Keratinocyte (primary cell): ENCODE measurements around the gene NRP1. TPM values are rescaled to one million over a fixed set of nuclear protein-coding genes. Genes with fewer than 3 reads are reported as not detected.

Experiments
- DNase-seq: peaks from one replicate; pipeline ENCODE4 v3.0.0-alpha.2; 2011; ENCODE audit warnings: low read depth, missing footprints, low spot score
- FAIRE-seq: peaks from 2 replicates; lab custom pipeline; 2011; peaks lifted over from hg19 to GRCh38; lab: Jason Lieb, UNC
- H2AFZ ChIP-seq: 2 replicates; pipeline ENCODE4 v1.6.0; 2012; ENCODE audit warnings: low read length, control low read depth, inconsistent platforms; ENCODE audit not compliant: control insufficient read depth
- H3K27ac ChIP-seq: 2 replicates; pipeline ENCODE4 v1.5.1; 2011; ENCODE audit warnings: low read length; ENCODE audit not compliant: control insufficient read depth, insufficient read depth
- H3K27me3 ChIP-seq: 3 replicates; pipeline ENCODE4 v1.6.0; 2011; ENCODE audit warnings: low read length; ENCODE audit not compliant: control insufficient read depth, insufficient read depth; ENCODE audit errors: extremely low read depth
- H3K36me3 ChIP-seq, 2 experiments: 2 replicates in 1 of 2; 3 replicates in 1 of 2; pipeline ENCODE4 v1.5.1; 2011; ENCODE audit warnings: low read length in 2 of 2, mild to moderate bottlenecking in 1 of 2; ENCODE audit not compliant: control insufficient read depth in 2 of 2, insufficient read depth in 2 of 2; ENCODE audit errors: extremely low read depth in 1 of 2
- H3K4me1 ChIP-seq: 3 replicates; pipeline ENCODE4 v1.5.1; 2011; ENCODE audit warnings: low read length; ENCODE audit not compliant: control insufficient read depth, insufficient read depth; ENCODE audit errors: extremely low read depth
- H3K4me2 ChIP-seq: 3 replicates; pipeline ENCODE4 v1.6.0; 2011; ENCODE audit warnings: low read depth, low read length; ENCODE audit not compliant: control insufficient read depth, insufficient read depth; ENCODE audit errors: extremely low read depth
- H3K4me3 ChIP-seq, 3 experiments: fragments of 200-600 bp in 1 of 3; sonication (generic) in 1 of 3; 2 replicates in 2 of 3; 3 replicates in 1 of 3; pipeline ENCODE4 v1.5.1; 2011 to 2016; ENCODE audit warnings: low read length in 3 of 3, mild to moderate bottlenecking in 3 of 3, control low read depth in 2 of 3, inconsistent platforms in 1 of 3, low read depth in 1 of 3, mixed read lengths in 1 of 3, mixed run types in 1 of 3, moderate library complexity in 1 of 3; ENCODE audit not compliant: control insufficient read depth in 2 of 3, insufficient read depth in 2 of 3; ENCODE audit errors: extremely low read depth in 1 of 3
- H3K79me2 ChIP-seq: 2 replicates; pipeline ENCODE4 v1.6.0; 2012; ENCODE audit warnings: low read length; ENCODE audit not compliant: control insufficient read depth, insufficient read depth
- H3K9ac ChIP-seq: 3 replicates; pipeline ENCODE4 v1.6.0; 2011; ENCODE audit warnings: low read length; ENCODE audit not compliant: control insufficient read depth, insufficient read depth; ENCODE audit errors: extremely low read depth
- H3K9me1 ChIP-seq: 3 replicates; pipeline ENCODE4 v1.6.0; 2011; ENCODE audit warnings: low read length; ENCODE audit not compliant: control insufficient read depth, insufficient read depth; ENCODE audit errors: extremely low read depth
- H3K9me3 ChIP-seq: 2 replicates; pipeline ENCODE4 v1.5.1; 2012; ENCODE audit warnings: low read depth, low read length; ENCODE audit not compliant: control insufficient read depth
- H4K20me1 ChIP-seq: 3 replicates; pipeline ENCODE4 v1.6.0; 2011; ENCODE audit warnings: low read length; ENCODE audit not compliant: control insufficient read depth, insufficient read depth; ENCODE audit errors: extremely low read depth
- EZH2 ChIP-seq: IDR thresholded peaks from one replicate; pipeline ENCODE4 v1.6.1; 2012; ENCODE audit warnings: inconsistent platforms, mild to moderate bottlenecking, low read length, moderate library complexity
- dilution Hi-C: fragments of 300-500 bp; cut with MboI; formaldehyde crosslinking; loops from one replicate; pipeline ENCODE4 v1.7.0; 2020; ENCODE audit warnings: low sequenced_read_pairs; ENCODE audit not compliant: extremely low pct_ligation_motif_present
- polyA plus RNA-seq, 5 experiments: library from polyadenylated mRNA; depleted of rRNA in 3 of 5; stranded (reverse) in 3 of 5; stranded (forward) in 1 of 5; unstranded in 1 of 5; fragments of >200 nt; gene quantifications; 1 replicate in 1 of 5; 2 replicates in 3 of 5; 3 replicates in 1 of 5; pipeline versions ENCODE4 v1.2.1 to v1.2.3, GENCODE V29; 2011 to 2012; ENCODE audit warnings: missing spikeins in 2 of 5, low read depth in 1 of 5, low replicate concordance in 1 of 5
- TF ChIP-seq, protein P1 (sequence below), 3 experiments: IDR thresholded peaks in 1 of 3; conservative IDR thresholded peaks in 1 of 3; optimal IDR thresholded peaks in 1 of 3; 2 replicates in 2 of 3; 3 replicates in 1 of 3; pipeline versions ENCODE3 to v1.5.1; 2011; ENCODE audit warnings: low read length in 3 of 3, mild to moderate bottlenecking in 3 of 3, moderate library complexity in 2 of 3, control low read depth in 1 of 3, inconsistent platforms in 1 of 3; ENCODE audit not compliant: insufficient read depth in 2 of 3; ENCODE audit errors: extremely low read depth in 1 of 3

The NRP1 gene
- polyA plus RNA-seq, 1 donor (not counting 4 experiments of a cell fraction or from before 2014, with no cell fraction given): 36.2 TPM

DNA sequence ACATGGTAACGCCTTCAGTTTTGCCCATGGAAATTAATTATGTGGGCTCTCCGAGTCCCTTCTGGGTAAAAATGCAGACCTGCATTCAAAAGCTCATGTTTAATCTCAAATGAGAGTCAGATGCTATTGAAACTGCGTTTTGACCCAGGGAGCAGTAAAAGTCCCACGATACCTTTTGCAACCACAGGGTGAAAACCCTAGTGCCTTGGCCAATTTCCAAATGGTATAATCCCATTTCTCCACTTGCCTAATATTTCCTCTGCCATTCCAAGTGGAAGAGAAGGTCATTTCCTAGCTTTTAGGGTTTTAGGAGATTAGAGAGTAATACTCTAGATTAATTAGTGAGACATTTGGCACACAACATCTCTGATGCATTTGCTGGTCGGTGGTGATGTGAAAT lies 132.5 kb downstream of the NRP1 start:
- Histone ChIP-seq H2AFZ (no peak overlapping the region), H3K4me3 (no peak overlapping the region), H3K9me1 (no peaks in the 10 kb centered on the region), H4K20me1 (no peaks in the 10 kb centered on the region), H3K9me3 (no peaks in the 10 kb centered on the region), H3K4me2 (no peak overlapping the region), H3K36me3 (peaks cover 7 to 32% of the 10 kb centered on the region in 2 experiments), H3K9ac (no peak overlapping the region), H3K4me1 (no peaks in the 10 kb centered on the region), H3K27ac (no peak overlapping the region), H3K79me2 (no peaks in the 10 kb centered on the region), H3K27me3 (no peaks in the 10 kb centered on the region)
- DNase-seq: no peak
- dilution Hi-C loops: no loop called here
- FAIRE-seq: no peak
- TF ChIP-seq, protein P1, sequence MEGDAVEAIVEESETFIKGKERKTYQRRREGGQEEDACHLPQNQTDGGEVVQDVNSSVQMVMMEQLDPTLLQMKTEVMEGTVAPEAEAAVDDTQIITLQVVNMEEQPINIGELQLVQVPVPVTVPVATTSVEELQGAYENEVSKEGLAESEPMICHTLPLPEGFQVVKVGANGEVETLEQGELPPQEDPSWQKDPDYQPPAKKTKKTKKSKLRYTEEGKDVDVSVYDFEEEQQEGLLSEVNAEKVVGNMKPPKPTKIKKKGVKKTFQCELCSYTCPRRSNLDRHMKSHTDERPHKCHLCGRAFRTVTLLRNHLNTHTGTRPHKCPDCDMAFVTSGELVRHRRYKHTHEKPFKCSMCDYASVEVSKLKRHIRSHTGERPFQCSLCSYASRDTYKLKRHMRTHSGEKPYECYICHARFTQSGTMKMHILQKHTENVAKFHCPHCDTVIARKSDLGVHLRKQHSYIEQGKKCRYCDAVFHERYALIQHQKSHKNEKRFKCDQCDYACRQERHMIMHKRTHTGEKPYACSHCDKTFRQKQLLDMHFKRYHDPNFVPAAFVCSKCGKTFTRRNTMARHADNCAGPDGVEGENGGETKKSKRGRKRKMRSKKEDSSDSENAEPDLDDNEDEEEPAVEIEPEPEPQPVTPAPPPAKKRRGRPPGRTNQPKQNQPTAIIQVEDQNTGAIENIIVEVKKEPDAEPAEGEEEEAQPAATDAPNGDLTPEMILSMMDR (optimal IDR thresholded peaks at IDR 0.05 in 1 of 3, IDR thresholded peaks at IDR 0.05 in 1 of 3, conservative IDR thresholded peaks at IDR 0.05 in 1 of 3; ENCODE audit: extremely low read depth in 1 of 3, insufficient read depth in 2 of 3, low read length in 3 of 3): no peak
- no peak for TF ChIP-seq EZH2

DNA sequence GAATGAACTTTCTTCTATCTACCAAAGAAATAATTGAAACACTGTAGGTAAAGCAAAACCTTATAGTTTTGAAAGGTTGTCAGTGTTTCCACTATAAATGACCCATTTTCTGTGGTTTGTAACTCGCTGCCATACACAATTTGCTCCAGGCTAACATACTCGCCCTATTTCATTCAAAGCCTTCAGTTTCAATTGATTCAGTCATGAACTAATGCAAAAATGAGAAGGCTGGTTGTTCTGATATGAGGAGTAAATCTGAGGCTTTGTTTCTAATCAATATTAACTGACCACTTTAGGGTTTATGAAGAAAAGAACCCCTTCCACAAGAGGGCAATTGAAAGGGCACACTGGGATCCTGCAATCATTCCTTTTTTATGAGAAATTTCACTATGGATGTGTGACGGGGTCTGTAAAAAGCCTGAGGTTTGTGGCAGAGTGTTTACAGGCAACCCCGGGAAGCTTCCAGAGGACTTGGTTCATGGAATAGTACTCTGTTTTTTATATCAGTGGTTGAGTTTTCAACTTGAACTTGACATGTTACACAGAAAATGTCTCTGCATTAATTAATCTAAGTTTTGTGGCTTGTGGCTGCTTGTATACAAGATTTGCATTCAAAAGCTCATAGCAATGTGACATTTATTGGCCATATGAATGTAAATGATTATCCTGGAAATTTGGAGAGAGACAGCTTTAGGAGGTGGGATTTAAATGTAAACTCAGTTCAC lies 133.2 kb downstream of the NRP1 start:
- H3K27ac ChIP-seq: no peak overlapping the region
- H4K20me1 ChIP-seq: no peaks in the 10 kb centered on the region
- no peaks in the 10 kb centered on the region for H3K27me3 ChIP-seq
- H3K36me3 ChIP-seq: peaks cover 11 to 28% of the 10 kb centered on the region in 2 experiments
- no peak overlapping the region for H2AFZ ChIP-seq
- H3K9me3 ChIP-seq: no peaks in the 10 kb centered on the region
- TF ChIP-seq EZH2: no peak
- H3K4me3 ChIP-seq: no peak overlapping the region
- no peak for DNase-seq
- H3K9me1 ChIP-seq: no peaks in the 10 kb centered on the region
- dilution Hi-C loops: no loop called here
- no peak overlapping the region for H3K9ac ChIP-seq
- H3K79me2 ChIP-seq: no peaks in the 10 kb centered on the region
- no peak overlapping the region for H3K4me2 ChIP-seq
- FAIRE-seq: no peak
- H3K4me1 ChIP-seq: no peaks in the 10 kb centered on the region
